Activated naive CD4-positive, alpha-beta T cell treated with anti-CD3 and anti-CD28 coated beads for 36 hours (primary cell): ENCODE measurements around the gene NCK2. TPM values are rescaled to one million over a fixed set of nuclear protein-coding genes. Genes with fewer than 3 reads are reported as not detected.

ENCODE experiments used
- CTCF ChIA-PET: fragments of 350-600 bp; sonication (Branson Sonifier 250); formaldehyde crosslinking; loops from one replicate; lab custom pipeline; 2021; ENCODE audit warnings: antibody characterized with exemption; lab: Charles Lee
- DNase-seq: peaks from one replicate; pipeline ENCODE4 v3.0.0-alpha.2; 2020
- H3K27ac Mint-ChIP-seq: one replicate; pipeline ENCODE4 v1.8.0; 2021; ENCODE audit warnings: mild to moderate bottlenecking, mixed read lengths
- H3K27me3 Mint-ChIP-seq: one replicate; pipeline ENCODE4 v1.8.0; 2021; ENCODE audit warnings: low read depth, mixed read lengths
- H3K36me3 Mint-ChIP-seq: one replicate; pipeline ENCODE4 v1.8.0; 2021; ENCODE audit warnings: low read depth, mixed read lengths
- H3K4me1 Mint-ChIP-seq: one replicate; pipeline ENCODE4 v1.8.0; 2021; ENCODE audit warnings: low read depth, mixed read lengths
- H3K4me3 Mint-ChIP-seq: one replicate; pipeline ENCODE4 v1.8.0; 2021; ENCODE audit warnings: mild to moderate bottlenecking, moderate library complexity, mixed read lengths
- H3K9me3 Mint-ChIP-seq: one replicate; pipeline ENCODE4 v1.8.0; 2021; ENCODE audit warnings: mixed read lengths
- intact Hi-C: fragments of 100-400 bp; cut with micrococcal nuclease; formaldehyde crosslinking; loops from one replicate; pipeline ENCODE4 v1.15.1; 2023
- total RNA-seq, 2 experiments: library from RNA; stranded (reverse); gene quantifications; one replicate each; pipeline ENCODE4 v1.2.3, GENCODE V29; 2021

The NCK2 gene
- total RNA-seq, 2 experiments from 2014 or later = 106 to 113 TPM

- Mint-ChIP-seq H3K9me3 (peaks cover 17% of the 10 kb centered on the region), H3K27me3 (no peaks in the 10 kb centered on the region), H3K4me1 (peaks cover 34% of the 10 kb centered on the region), H3K27ac (no peak overlapping the region), H3K4me3 (no peak overlapping the region), H3K36me3 (no peaks in the 10 kb centered on the region)
- no peak for DNase-seq
- intact Hi-C loops = loop anchor here (2.0 kb wide), 2 partner anchors 41 to 77 kb away; no protein-coding TSS in a partner anchor
- CTCF ChIA-PET = interaction anchor here (0.9 to 2.0 kb wide), 3 partner anchors 21 to 357 kb away, joined by 3 to 8 read pairs (median 5); no protein-coding TSS in a partner anchor
Observed at GRCh38 chr2:105933906-105934305, 189.2 kb downstream of the NCK2 start.

GRCh38 chr2:105934467-105934866 lies 189.8 kb downstream of the NCK2 start:
- Mint-ChIP-seq H3K4me3 (peak overlapping the region; percentile 20), H3K27me3 (no peaks in the 10 kb centered on the region), H3K9me3 (peaks cover 19% of the 10 kb centered on the region), H3K27ac (no peak overlapping the region), H3K4me1 (peaks cover 28% of the 10 kb centered on the region), H3K36me3 (no peaks in the 10 kb centered on the region)
- CTCF ChIA-PET = interaction anchor here (1.5 to 2.0 kb wide), 2 partner anchors 21 to 358 kb away, joined by 5 to 8 read pairs; no protein-coding TSS in a partner anchor
- intact Hi-C loops = loop anchor here (2.0 kb wide), 2 partner anchors 40 to 78 kb away; no protein-coding TSS in a partner anchor
- peak; percentile 61 for DNase-seq

GRCh38 chr2:105935063-105935462 lies 190.4 kb downstream of the NCK2 start:
- Mint-ChIP-seq H3K4me1 (peaks cover 24% of the 10 kb centered on the region), H3K27ac (no peak overlapping the region), H3K36me3 (no peaks in the 10 kb centered on the region), H3K9me3 (peaks cover 21% of the 10 kb centered on the region), H3K27me3 (no peaks in the 10 kb centered on the region), H3K4me3 (no peak overlapping the region)
- CTCF ChIA-PET = interaction anchor here (1.5 to 2.0 kb wide), 2 partner anchors 20 to 358 kb away, joined by 5 to 8 read pairs; no protein-coding TSS in a partner anchor
- DNase-seq = peak; percentile 25
- intact Hi-C loops = loop anchor here (1.0 to 2.0 kb wide), 3 partner anchors 40 to 150 kb away; no protein-coding TSS in a partner anchor

GRCh38 chr2:105936954-105937353 lies 192.2 kb downstream of the NCK2 start:
- CTCF ChIA-PET = interaction anchor here (0.6 to 0.7 kb wide), 2 partner anchors 18 to 33 kb away, joined by 3 read pairs; no protein-coding TSS in a partner anchor

GRCh38 chr2:105937498-105938097 lies 192.9 kb downstream of the NCK2 start:
- Mint-ChIP-seq H3K36me3 (no peaks in the 10 kb centered on the region), H3K4me1 (peaks cover 19% of the 10 kb centered on the region), H3K27me3 (no peaks in the 10 kb centered on the region), H3K9me3 (peaks cover 21% of the 10 kb centered on the region), H3K4me3 (no peak overlapping the region), H3K27ac (no peak overlapping the region)
- CTCF ChIA-PET = interaction anchor here (0.7 kb wide), 1 partner anchor 17 kb away, joined by 3 read pairs; no protein-coding TSS in a partner anchor
- intact Hi-C loops = no loop called here
- no peak for DNase-seq

More at GRCh38 chr2:105936954-105937353, 192.2 kb downstream of the NCK2 start:
- no peak for DNase-seq
- no peak overlapping the region for H3K4me3 Mint-ChIP-seq
- peaks cover 21% of the 10 kb centered on the region for H3K4me1 Mint-ChIP-seq
- peaks cover 21% of the 10 kb centered on the region for H3K9me3 Mint-ChIP-seq
- intact Hi-C loops = no loop called here
- H3K27me3 Mint-ChIP-seq = no peaks in the 10 kb centered on the region
- H3K27ac Mint-ChIP-seq = no peak overlapping the region
- H3K36me3 Mint-ChIP-seq = no peaks in the 10 kb centered on the region
